ENCODE results near the gene MYO16. TPM values are rescaled to one million over a fixed set of nuclear protein-coding genes. Genes with fewer than 3 reads are reported as not detected.
A peak's percentile ranks its signal among the peaks of the same experiment; 100 is the strongest.

The MYO16 gene
- total RNA-seq, 6 experiments from 2014 or later = not detected

DNA sequence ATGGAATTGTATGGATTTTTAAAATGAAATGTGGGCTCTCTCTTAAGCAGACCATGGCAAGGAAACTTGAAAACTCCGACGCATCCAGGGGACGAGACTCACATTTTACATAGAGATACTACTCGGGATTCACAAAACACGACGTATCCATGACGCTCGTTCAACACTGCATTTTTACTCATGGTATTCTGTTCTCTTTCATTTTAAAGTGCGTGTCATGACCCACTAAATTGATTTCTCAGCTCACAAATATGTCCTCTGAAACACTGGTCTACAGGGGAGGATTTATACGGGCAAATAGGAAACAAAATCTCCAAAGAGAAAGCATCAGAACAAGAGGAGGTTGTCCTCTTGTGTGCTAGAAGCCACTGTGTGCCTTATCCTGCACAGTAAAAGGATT is 523.5 kb downstream of the MYO16 start:
- peaks cover 13% of the 10 kb centered on the region for H3K36me3 Mint-ChIP-seq (ENCODE audit: low read depth)
- H3K9me3 Mint-ChIP-seq = no peaks in the 10 kb centered on the region

GRCh38 chr13:109154146-109154545 is 524.7 kb downstream of the MYO16 start:
- Mint-ChIP-seq H3K4me1 (ENCODE audit: low read depth) (peaks cover 67% of the 10 kb centered on the region), H3K9me3 (no peaks in the 10 kb centered on the region), H3K27me3 (ENCODE audit: insufficient read depth) (no peaks in the 10 kb centered on the region; the same call in 1 of the 2 replicates), H3K36me3 (ENCODE audit: low read depth) (peaks cover 13% of the 10 kb centered on the region), H3K4me3 (peak overlapping the region; percentile 11; the same call in 1 of the 2 replicates), H3K27ac (peak overlapping the region; percentile 95)
- DNase-seq = no peak
- no peak for TF ChIP-seq CTCF (IDR thresholded peaks at IDR 0.05)

More for the DNA sequence above, 523.5 kb downstream of the MYO16 start:
- no peaks in the 10 kb centered on the region; the same call in 1 of the 2 replicates for H3K27me3 Mint-ChIP-seq (ENCODE audit: insufficient read depth)
- TF ChIP-seq CTCF (IDR thresholded peaks at IDR 0.05) = no peak
- DNase-seq = no peak
- no peak overlapping the region for H3K4me3 Mint-ChIP-seq
- peaks cover 72% of the 10 kb centered on the region for H3K4me1 Mint-ChIP-seq (ENCODE audit: low read depth)
- no peak overlapping the region for H3K27ac Mint-ChIP-seq

GRCh38 chr13:109154546-109154945 is 525.1 kb downstream of the MYO16 start:
- no peak for DNase-seq

GRCh38 chr13:109154966-109155761 is 525.8 kb downstream of the MYO16 start:
- no peak for DNase-seq
- no peaks in the 10 kb centered on the region; the same call in 1 of the 2 replicates for H3K27me3 Mint-ChIP-seq (ENCODE audit: insufficient read depth)
- no peaks in the 10 kb centered on the region for H3K9me3 Mint-ChIP-seq
- peaks cover 8% of the 10 kb centered on the region; the same call in 1 of the 2 replicates for H3K36me3 Mint-ChIP-seq (ENCODE audit: low read depth)
- peak overlapping the region; percentile 40 for H3K4me3 Mint-ChIP-seq
- peak overlapping the region; percentile 95 for H3K27ac Mint-ChIP-seq
- peaks cover 58% of the 10 kb centered on the region for H3K4me1 Mint-ChIP-seq (ENCODE audit: low read depth)
- TF ChIP-seq CTCF (IDR thresholded peaks at IDR 0.05) = 0 out of 2 replicates have a peak, but pooled peaks have one; percentile 9

More at GRCh38 chr13:109154546-109154945, 525.1 kb downstream of the MYO16 start:
- peak overlapping the region; percentile 95 for H3K27ac Mint-ChIP-seq
- peaks cover 13% of the 10 kb centered on the region for H3K36me3 Mint-ChIP-seq (ENCODE audit: low read depth)
- peaks cover 63% of the 10 kb centered on the region for H3K4me1 Mint-ChIP-seq (ENCODE audit: low read depth)
- H3K4me3 Mint-ChIP-seq = peak overlapping the region; percentile 11; the same call in 1 of the 2 replicates
- TF ChIP-seq CTCF (IDR thresholded peaks at IDR 0.05) = no peak
- no peaks in the 10 kb centered on the region; the same call in 1 of the 2 replicates for H3K27me3 Mint-ChIP-seq (ENCODE audit: insufficient read depth)
- H3K9me3 Mint-ChIP-seq = no peaks in the 10 kb centered on the region

GRCh38 chr13:109156181-109156935 is 526.9 kb downstream of the MYO16 start:
- TF ChIP-seq CTCF (IDR thresholded peaks at IDR 0.05) = no peak
- Mint-ChIP-seq H3K27ac (peak overlapping the region; percentile 95), H3K4me3 (peak overlapping the region; percentile 72), H3K4me1 (ENCODE audit: low read depth) (peaks cover 52% of the 10 kb centered on the region), H3K27me3 (ENCODE audit: insufficient read depth) (no peaks in the 10 kb centered on the region; the same call in 1 of the 2 replicates), H3K9me3 (no peaks in the 10 kb centered on the region), H3K36me3 (ENCODE audit: low read depth) (peaks cover 6% of the 10 kb centered on the region; the same call in 1 of the 2 replicates)
- peak; percentile 82 for DNase-seq

All from HFFc6 (cell line).